ENCODE results near the gene GCNT2.
"Not testable (repeated sequence)": the region's sequence is repeated elsewhere in the genome, so short reads cannot be mapped to it uniquely, and the experiment has no call there.

Gene GCNT2

GRCh38 chr6:10521104-10521808, at the start of gene GCNT2:
Gene GCNT2, plus strand, starts transcription at chr6:10521351. Its CDS starts 7,561 bp downstream, at chr6:10528912.
- DNase-seq = peak; percentile 64

- DNase-seq = no peak
Observed at GRCh38 chr6:10472634-10473033, 48.5 kb upstream of the GCNT2 start.

GRCh38 chr6:10478187-10479040, 42.7 kb upstream of the GCNT2 start:
- DNase-seq = peak; percentile 34

GRCh38 chr6:10479939-10480700, 41.0 kb upstream of the GCNT2 start:
- DNase-seq = no peak

GRCh38 chr6:10481101-10481500, 40.0 kb upstream of the GCNT2 start:
- DNase-seq = no peak

- no peak for DNase-seq
Observed at GRCh38 chr6:10482636-10483257, 38.4 kb upstream of the GCNT2 start.

GRCh38 chr6:10484912-10485311, 36.2 kb upstream of the GCNT2 start:
- no peak for DNase-seq

- no peak for DNase-seq
Observed at GRCh38 chr6:10485406-10485805, 35.7 kb upstream of the GCNT2 start.

GRCh38 chr6:10486215-10486614, 34.9 kb upstream of the GCNT2 start:
- no peak for DNase-seq

- not testable (repeated sequence) for DNase-seq
Observed at GRCh38 chr6:10486944-10487588, 34.1 kb upstream of the GCNT2 start.

- no peak for DNase-seq
Observed at GRCh38 chr6:10487668-10488327, 33.4 kb upstream of the GCNT2 start.

GRCh38 chr6:10491463-10491862, 29.7 kb upstream of the GCNT2 start:
- DNase-seq = no peak

GRCh38 chr6:10491905-10492304, 29.2 kb upstream of the GCNT2 start:
- not testable (repeated sequence) for DNase-seq

- DNase-seq = no peak
Observed at GRCh38 chr6:10495029-10495428, 26.1 kb upstream of the GCNT2 start.

- DNase-seq = no peak
Observed at GRCh38 chr6:10505529-10505928, 15.6 kb upstream of the GCNT2 start.

- DNase-seq = no peak
Observed at GRCh38 chr6:10507298-10507697, 13.9 kb upstream of the GCNT2 start.

GRCh38 chr6:10507715-10508114, 13.4 kb upstream of the GCNT2 start:
- no peak for DNase-seq

- DNase-seq = peak; percentile 14
Observed at GRCh38 chr6:10510592-10511367, 10.4 kb upstream of the GCNT2 start.

GRCh38 chr6:10511477-10511876, 9.7 kb upstream of the GCNT2 start:
- no peak for DNase-seq

GRCh38 chr6:10513544-10513943, 7.6 kb upstream of the GCNT2 start:
- no peak for DNase-seq

Measured in KG1 (cell line).